HEK293T (cell line): ENCODE results near the gene RPGRIP1L.
A peak's percentile ranks its signal among the peaks of the same experiment; 100 is the strongest.

Experiments
- CTCF ChIA-PET: fragments of 350-600 bp; formaldehyde crosslinking; extraction: SDS; loops from one replicate; lab custom pipeline; 2021; ENCODE audit warnings: antibody characterized with exemption, inconsistent platforms; lab: Yijun Ruan, JAX
- POLR2A ChIA-PET: fragments of 350-600 bp; formaldehyde crosslinking; extraction: SDS; loops from one replicate; lab custom pipeline; 2020; ENCODE audit warnings: antibody characterized with exemption, inconsistent platforms; lab: Yijun Ruan, JAX
- DNase-seq: peaks from one replicate; pipeline ENCODE4 v3.0.0; 2012; ENCODE audit warnings: mixed read lengths; ENCODE audit errors: extremely low spot score
- ARNT ChIP-seq: fragments of 450-650 bp; IDR thresholded peaks from 2 replicates; pipeline ENCODE4 v1.6.1; 2017; ENCODE audit warnings: mild to moderate bottlenecking
- BHLHE40 ChIP-seq: fragments of 450-650 bp; IDR thresholded peaks from 2 replicates; pipeline ENCODE4 v1.6.1; 2016; ENCODE audit warnings: mild to moderate bottlenecking, moderate library complexity, borderline replicate concordance
- CTBP1 ChIP-seq: fragments of 450-650 bp; IDR thresholded peaks from 2 replicates; pipeline ENCODE4 v1.6.1; 2016; ENCODE audit warnings: borderline replicate concordance
- ELF4 ChIP-seq: fragments of 450-650 bp; IDR thresholded peaks from 2 replicates; pipeline ENCODE4 v1.6.1; 2017; ENCODE audit warnings: antibody characterized with exemption
- FOXA1 ChIP-seq: fragments of 450-650 bp; IDR thresholded peaks from 2 replicates; pipeline ENCODE4 v1.6.1; 2016; ENCODE audit warnings: mild to moderate bottlenecking
- FOXK2 ChIP-seq: fragments of 450-650 bp; IDR thresholded peaks from 2 replicates; pipeline ENCODE4 v1.6.1; 2016; ENCODE audit warnings: mild to moderate bottlenecking
- FOXM1 ChIP-seq: fragments of 450-650 bp; IDR thresholded peaks from 2 replicates; pipeline ENCODE4 v1.6.1; 2017; ENCODE audit warnings: mild to moderate bottlenecking, borderline replicate concordance
- HDGF ChIP-seq: fragments of 450-650 bp; IDR thresholded peaks from 2 replicates; pipeline ENCODE4 v1.6.1; 2017; ENCODE audit warnings: antibody characterized with exemption, borderline replicate concordance
- L3MBTL2 ChIP-seq: fragments of 450-650 bp; conservative IDR thresholded peaks from 2 replicates; pipeline ENCODE4 v1.6.1; 2016; ENCODE audit warnings: mild to moderate bottlenecking
- LEF1 ChIP-seq: fragments of 450-650 bp; IDR thresholded peaks from 2 replicates; pipeline ENCODE4 v1.6.1; 2017; ENCODE audit warnings: mild to moderate bottlenecking, borderline replicate concordance
- NFRKB ChIP-seq: fragments of 450-650 bp; IDR thresholded peaks from 2 replicates; pipeline ENCODE4 v1.6.1; 2016; ENCODE audit warnings: mild to moderate bottlenecking, moderate library complexity
- SP1 ChIP-seq: fragments of 450-650 bp; IDR thresholded peaks from 2 replicates; pipeline ENCODE4 v1.6.1; 2017
- SUZ12 ChIP-seq: fragments of 450-650 bp; IDR thresholded peaks from 2 replicates; pipeline ENCODE4 v1.6.1; 2016; ENCODE audit warnings: mild to moderate bottlenecking
- TARDBP ChIP-seq: fragments of 450-650 bp; IDR thresholded peaks from 2 replicates; pipeline ENCODE4 v1.6.1; 2016
- ZNF384 ChIP-seq: fragments of 450-650 bp; IDR thresholded peaks from 2 replicates; pipeline ENCODE4 v1.6.1; 2016
- TF ChIP-seq, protein P1 (sequence below): fragments of 450-650 bp; IDR thresholded peaks from 2 replicates; pipeline ENCODE4 v1.6.1; 2016

The RPGRIP1L gene

DNA sequence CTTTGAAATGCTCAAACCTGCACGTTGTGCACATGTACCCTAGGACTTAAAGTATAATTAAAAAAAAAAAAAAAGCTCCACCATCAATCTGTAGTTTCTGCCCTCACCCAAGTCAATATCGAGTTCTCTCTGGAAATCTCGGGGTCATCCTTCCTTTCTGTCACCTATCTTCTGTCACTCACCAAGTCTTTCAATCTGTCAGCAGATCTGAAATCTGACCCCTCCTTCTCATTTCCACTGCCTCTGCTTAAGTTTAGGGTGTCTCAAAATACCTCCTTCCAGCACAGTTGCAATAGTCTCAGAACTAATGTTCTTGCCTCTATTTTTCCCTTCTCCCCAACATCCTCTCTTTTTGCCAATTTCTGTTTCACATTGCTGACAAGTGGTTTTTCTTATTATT is 32.6 kb upstream of the RPGRIP1L start:
- DNase-seq: no peak
- ChIA-PET POLR2A (no interaction called here), CTCF (interaction anchor here (0.7 kb wide), 1 partner anchor 190 kb away, joined by 3 read pairs; no protein-coding TSS in a partner anchor)
- no peak for TF ChIP-seq L3MBTL2
- TF ChIP-seq, protein P1, sequence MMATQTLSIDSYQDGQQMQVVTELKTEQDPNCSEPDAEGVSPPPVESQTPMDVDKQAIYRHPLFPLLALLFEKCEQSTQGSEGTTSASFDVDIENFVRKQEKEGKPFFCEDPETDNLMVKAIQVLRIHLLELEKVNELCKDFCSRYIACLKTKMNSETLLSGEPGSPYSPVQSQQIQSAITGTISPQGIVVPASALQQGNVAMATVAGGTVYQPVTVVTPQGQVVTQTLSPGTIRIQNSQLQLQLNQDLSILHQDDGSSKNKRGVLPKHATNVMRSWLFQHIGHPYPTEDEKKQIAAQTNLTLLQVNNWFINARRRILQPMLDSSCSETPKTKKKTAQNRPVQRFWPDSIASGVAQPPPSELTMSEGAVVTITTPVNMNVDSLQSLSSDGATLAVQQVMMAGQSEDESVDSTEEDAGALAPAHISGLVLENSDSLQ: peak; percentile 63

DNA sequence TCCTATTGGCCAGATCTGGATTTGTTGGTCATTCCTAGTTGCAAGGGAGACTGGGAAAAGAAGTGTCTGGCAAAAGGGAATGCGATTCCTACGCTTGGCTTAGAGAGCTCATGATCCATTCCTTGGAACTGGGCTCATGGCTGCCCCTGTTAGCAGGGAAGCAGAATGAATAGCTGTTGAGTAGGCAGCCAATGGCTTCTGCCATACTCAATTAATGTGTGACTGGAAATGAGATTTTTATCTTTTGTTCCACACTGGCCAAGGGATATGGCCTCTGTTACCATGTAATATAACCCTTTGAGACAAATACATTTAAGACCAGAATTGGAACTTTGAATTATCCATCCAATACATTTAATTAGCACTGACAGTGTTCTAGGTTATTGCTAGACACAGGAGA is 31.2 kb upstream of the RPGRIP1L start:
- ChIA-PET POLR2A (no interaction called here), CTCF (interaction anchor here (0.5 to 1.5 kb wide), 2 partner anchors 8 to 44 kb away, joined by 3 to 5 read pairs; no protein-coding TSS in a partner anchor)
- TF ChIP-seq NFRKB: no peak
- no peak for TF ChIP-seq HDGF
- no peak for TF ChIP-seq ZNF384
- TF ChIP-seq L3MBTL2: no peak
- TF ChIP-seq CTBP1: no peak
- TF ChIP-seq FOXM1: no peak
- TF ChIP-seq, protein P1: no peak
- TF ChIP-seq BHLHE40: no peak
- no peak for DNase-seq

DNA sequence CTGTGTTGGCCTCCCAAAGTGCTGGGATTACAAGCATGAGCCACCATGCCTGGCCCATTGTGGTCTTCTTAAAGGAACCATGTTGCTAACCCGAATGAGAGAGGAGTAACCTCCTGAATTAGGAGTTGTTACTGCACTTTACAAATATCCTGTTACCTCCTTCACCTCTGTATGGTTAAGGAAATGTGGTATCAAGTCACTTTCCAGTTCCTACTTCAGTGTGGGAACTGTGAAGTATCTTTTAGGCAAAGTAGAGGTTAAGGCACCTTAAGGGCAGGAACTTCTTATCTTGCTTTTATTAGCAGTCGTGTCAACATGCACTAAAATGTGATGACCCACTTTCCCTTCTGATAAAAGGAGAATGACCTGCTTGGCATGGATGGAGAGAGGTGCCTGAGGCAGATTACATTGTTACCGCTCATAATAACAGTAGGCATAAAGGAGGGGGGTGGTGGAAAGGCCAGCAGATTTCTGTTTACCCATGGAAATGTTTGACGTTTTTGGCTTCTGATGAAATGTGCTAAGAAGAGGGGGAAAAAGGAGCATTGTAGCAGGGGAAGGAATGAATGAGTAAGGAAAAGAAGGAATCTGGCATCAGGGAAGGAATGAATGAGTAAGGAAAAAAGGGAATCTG is 28.8 kb upstream of the RPGRIP1L start:
- POLR2A ChIA-PET: no interaction called here
- TF ChIP-seq SP1 (no peak), ARNT (no peak), CTBP1 (no peak), HDGF (no peak), L3MBTL2 (no peak), LEF1 (no peak), ZNF384 (no peak), SUZ12 (no peak), NFRKB (no peak), FOXM1 (no peak), FOXA1 (no peak), BHLHE40 (no peak), ELF4 (no peak), TARDBP (no peak), FOXK2 (no peak)
- TF ChIP-seq, protein P1: no peak
- DNase-seq: no peak
- CTCF ChIA-PET: no interaction called here

- TF ChIP-seq CTBP1 (no peak), L3MBTL2 (no peak), BHLHE40 (no peak), ZNF384 (no peak), HDGF (no peak), ARNT (no peak), TARDBP (no peak), LEF1 (no peak), SP1 (no peak), NFRKB (no peak), FOXK2 (no peak), FOXA1 (no peak), FOXM1 (no peak), ELF4 (no peak), SUZ12 (no peak)
- TF ChIP-seq, protein P1: no peak
- ChIA-PET POLR2A (no interaction called here), CTCF (no interaction called here)
- no peak for DNase-seq
These were observed 27.0 kb upstream of the RPGRIP1L start for GRCh38 chr16:53730693-53731092.

- no peak for DNase-seq
- ChIA-PET CTCF (interaction anchor here (1.4 kb wide), 1 partner anchor 17 kb away, joined by 3 read pairs; no protein-coding TSS in a partner anchor), POLR2A (no interaction called here)
- TF ChIP-seq TARDBP (no peak), CTBP1 (no peak), NFRKB (no peak), SP1 (no peak), FOXA1 (no peak), FOXK2 (no peak), L3MBTL2 (no peak), LEF1 (no peak), FOXM1 (no peak), SUZ12 (no peak), ARNT (no peak), HDGF (no peak), ELF4 (no peak), BHLHE40 (no peak), ZNF384 (no peak)
- TF ChIP-seq, protein P1: no peak
These were observed 23.0 kb upstream of the RPGRIP1L start for GRCh38 chr16:53726625-53727024.
